Progenitor cell of endocrine pancreas (in vitro differentiated cells): Measurements from ENCODE around the gene JMJD1C. TPM values are rescaled to one million over a fixed set of nuclear protein-coding genes. Genes with fewer than 3 reads are reported as not detected.

Experiments
- DNase-seq: peaks from one replicate; pipeline ENCODE4 v3.0.0; 2021; ENCODE audit warnings: low spot score; ENCODE audit not compliant: unreplicated experiment
- H3K27ac Mint-ChIP-seq: 2 replicates; pipeline ENCODE4 v1.8.0; 2021; ENCODE audit warnings: mild to moderate bottlenecking, moderate library complexity, mixed read lengths
- H3K27me3 Mint-ChIP-seq: 2 replicates; pipeline ENCODE4 v1.8.0; 2021; ENCODE audit warnings: mixed read lengths
- H3K36me3 Mint-ChIP-seq: 2 replicates; pipeline ENCODE4 v1.8.0; 2022; ENCODE audit warnings: mixed read lengths; ENCODE audit not compliant: insufficient read depth
- H3K4me1 Mint-ChIP-seq: 2 replicates; pipeline ENCODE4 v1.8.0; 2021; ENCODE audit warnings: low read depth, mixed read lengths
- H3K4me3 Mint-ChIP-seq: 2 replicates; pipeline ENCODE4 v1.8.0; 2021; ENCODE audit warnings: low read depth, mild to moderate bottlenecking, moderate library complexity, mixed read lengths
- H3K9me3 Mint-ChIP-seq: 2 replicates; pipeline ENCODE4 v1.8.0; 2021; ENCODE audit warnings: low read depth, mixed read lengths
- CTCF ChIP-seq: fragments of 200-600 bp; sonication (generic); IDR thresholded peaks from one replicate; pipeline ENCODE4 v1.5.0; 2021; ENCODE audit warnings: antibody characterized with exemption, mild to moderate bottlenecking; ENCODE audit not compliant: unreplicated experiment
- total RNA-seq: library from RNA; stranded (reverse); gene quantifications from 2 replicates; pipeline ENCODE4 v1.2.1, GENCODE V29; 2021

JMJD1C gene
- total RNA-seq, 1 donor from 2014 or later, result 117 TPM

- H3K9me3 Mint-ChIP-seq, result no peaks in the 10 kb centered on the region
- peaks cover 32% of the 10 kb centered on the region for H3K4me1 Mint-ChIP-seq
- no peak for TF ChIP-seq CTCF
- peaks cover 19% of the 10 kb centered on the region for H3K36me3 Mint-ChIP-seq
- no peak overlapping the region for H3K27ac Mint-ChIP-seq
- DNase-seq, result no peak
- no peaks in the 10 kb centered on the region for H3K27me3 Mint-ChIP-seq
- no peak overlapping the region for H3K4me3 Mint-ChIP-seq
Measured at GRCh38 chr10:63260860-63261251, 204.9 kb downstream of the JMJD1C start.

GRCh38 chr10:63260103-63260859 is 205.5 kb downstream of the JMJD1C start:
- no peak for DNase-seq
- peaks cover 19% of the 10 kb centered on the region for H3K36me3 Mint-ChIP-seq
- H3K4me3 Mint-ChIP-seq, result no peak overlapping the region
- H3K27ac Mint-ChIP-seq, result no peak overlapping the region
- no peaks in the 10 kb centered on the region for H3K27me3 Mint-ChIP-seq
- TF ChIP-seq CTCF, result no peak
- peaks cover 30% of the 10 kb centered on the region for H3K4me1 Mint-ChIP-seq
- no peaks in the 10 kb centered on the region for H3K9me3 Mint-ChIP-seq

- Mint-ChIP-seq H3K4me3 (no peak overlapping the region), H3K27ac (no peak overlapping the region)
Measured at GRCh38 chr10:63258920-63259678, 206.7 kb downstream of the JMJD1C start.

GRCh38 chr10:63257778-63258177 is 208.0 kb downstream of the JMJD1C start:
- no peaks in the 10 kb centered on the region for H3K9me3 Mint-ChIP-seq
- no peak overlapping the region for H3K4me3 Mint-ChIP-seq
- H3K4me1 Mint-ChIP-seq, result peaks cover 26% of the 10 kb centered on the region
- TF ChIP-seq CTCF, result no peak
- no peak for DNase-seq
- H3K27ac Mint-ChIP-seq, result no peak overlapping the region
- peaks cover 28% of the 10 kb centered on the region for H3K36me3 Mint-ChIP-seq
- no peaks in the 10 kb centered on the region for H3K27me3 Mint-ChIP-seq

More at GRCh38 chr10:63258920-63259678, 206.7 kb downstream of the JMJD1C start:
- Mint-ChIP-seq H3K36me3 (peaks cover 20% of the 10 kb centered on the region), H3K27me3 (no peaks in the 10 kb centered on the region), H3K4me1 (peaks cover 27% of the 10 kb centered on the region), H3K9me3 (no peaks in the 10 kb centered on the region)
- DNase-seq, result no peak
- TF ChIP-seq CTCF, result no peak

- peaks cover 27% of the 10 kb centered on the region for H3K4me1 Mint-ChIP-seq
- H3K27me3 Mint-ChIP-seq, result no peaks in the 10 kb centered on the region
- no peak for DNase-seq
- no peak overlapping the region for H3K4me3 Mint-ChIP-seq
- peaks cover 23% of the 10 kb centered on the region for H3K36me3 Mint-ChIP-seq
- H3K27ac Mint-ChIP-seq, result no peak overlapping the region
- no peak for TF ChIP-seq CTCF
- no peaks in the 10 kb centered on the region for H3K9me3 Mint-ChIP-seq
Measured at GRCh38 chr10:63256009-63256773, 209.6 kb downstream of the JMJD1C start.
